HL-60 (cell line): ENCODE measurements around the gene COL9A1.

ENCODE experiments used
- CTCF ChIP-seq: IDR thresholded peaks from one replicate; pipeline ENCODE4 v1.5.1; 2011; ENCODE audit warnings: low read length, control low read depth, inconsistent platforms; ENCODE audit not compliant: insufficient read depth
- GABPA ChIP-seq: IDR thresholded peaks from 2 replicates; pipeline ENCODE4 v1.6.1; 2012; ENCODE audit warnings: low read depth
- POLR2AphosphoS5 ChIP-seq: IDR thresholded peaks from 2 replicates; pipeline ENCODE4 v1.6.1; 2012; ENCODE audit warnings: low read depth
- REST ChIP-seq: IDR thresholded peaks from 2 replicates; pipeline ENCODE4 v1.6.1; 2012; ENCODE audit warnings: low read depth; ENCODE audit not compliant: insufficient replicate concordance
- SPI1 ChIP-seq: IDR thresholded peaks from 2 replicates; pipeline ENCODE4 v1.6.1; 2012; ENCODE audit warnings: low read depth, mild to moderate bottlenecking, borderline replicate concordance

- TF ChIP-seq CTCF (no peak), POLR2AphosphoS5 (no peak), REST (no peak), GABPA (no peak), SPI1 (no peak)
These were observed 21.0 kb downstream of the COL9A1 start for GRCh38 chr6:70281923-70282311.
